WTC11 (cell line): ENCODE measurements around the gene FAHD2B.
"Not testable (repeated sequence)": the region's sequence is repeated elsewhere in the genome, so short reads cannot be mapped to it uniquely, and the experiment has no call there.

Source experiments
- CTCF ChIP-seq: fragments of 200-600 bp; IDR thresholded peaks from 2 replicates; pipeline ENCODE4 v1.8.0; 2022; ENCODE audit warnings: antibody characterized with exemption
- E2F1 ChIP-seq: sonication (generic); formaldehyde crosslinking; IDR thresholded peaks from 2 replicates; pipeline ENCODE4 v1.8.0; 2022; ENCODE audit warnings: mild to moderate bottlenecking, missing genetic modification reagents
- FOXK1 ChIP-seq: sonication (generic); formaldehyde crosslinking; IDR thresholded peaks from 2 replicates; pipeline ENCODE4 v1.8.0; 2022; ENCODE audit warnings: mild to moderate bottlenecking, moderate library complexity, missing genetic modification reagents
- NR2C2 ChIP-seq: sonication (generic); formaldehyde crosslinking; IDR thresholded peaks from 2 replicates; pipeline ENCODE4 v1.8.0; 2022; ENCODE audit warnings: mild to moderate bottlenecking, missing genetic modification reagents
- ZBTB21 ChIP-seq: sonication (generic); formaldehyde crosslinking; IDR thresholded peaks from 2 replicates; pipeline ENCODE4 v1.8.1; 2023; ENCODE audit warnings: mild to moderate bottlenecking, missing genetic modification reagents, borderline replicate concordance

GRCh38 chr2:97111246-97111645 is 16.6 kb upstream of the FAHD2B start:
- TF ChIP-seq CTCF; ZBTB21 (CRISPR knock-in tag); NR2C2 (CRISPR knock-in tag); FOXK1 (CRISPR knock-in tag); E2F1 (CRISPR knock-in tag): not testable (repeated sequence)
